Retinal pigment epithelial cell (primary cell): ENCODE results near the gene PTPRH.
"Not testable (repeated sequence)": the region's sequence is repeated elsewhere in the genome, so short reads cannot be mapped to it uniquely, and the experiment has no call there.

ENCODE experiments used
- DNase-seq: peaks from one replicate; pipeline ENCODE4 v3.0.0-alpha.2; 2010; ENCODE audit warnings: low read depth
- H3K4me3 ChIP-seq: 2 replicates; pipeline ENCODE4 v1.5.1; 2011; ENCODE audit warnings: mild to moderate bottlenecking, low read length, control low read depth, moderate library complexity
- CTCF ChIP-seq: conservative IDR thresholded peaks from 2 replicates; pipeline ENCODE4 v1.5.1; 2011; ENCODE audit warnings: low read depth, low read length, control low read depth, inconsistent platforms

Gene PTPRH

DNA sequence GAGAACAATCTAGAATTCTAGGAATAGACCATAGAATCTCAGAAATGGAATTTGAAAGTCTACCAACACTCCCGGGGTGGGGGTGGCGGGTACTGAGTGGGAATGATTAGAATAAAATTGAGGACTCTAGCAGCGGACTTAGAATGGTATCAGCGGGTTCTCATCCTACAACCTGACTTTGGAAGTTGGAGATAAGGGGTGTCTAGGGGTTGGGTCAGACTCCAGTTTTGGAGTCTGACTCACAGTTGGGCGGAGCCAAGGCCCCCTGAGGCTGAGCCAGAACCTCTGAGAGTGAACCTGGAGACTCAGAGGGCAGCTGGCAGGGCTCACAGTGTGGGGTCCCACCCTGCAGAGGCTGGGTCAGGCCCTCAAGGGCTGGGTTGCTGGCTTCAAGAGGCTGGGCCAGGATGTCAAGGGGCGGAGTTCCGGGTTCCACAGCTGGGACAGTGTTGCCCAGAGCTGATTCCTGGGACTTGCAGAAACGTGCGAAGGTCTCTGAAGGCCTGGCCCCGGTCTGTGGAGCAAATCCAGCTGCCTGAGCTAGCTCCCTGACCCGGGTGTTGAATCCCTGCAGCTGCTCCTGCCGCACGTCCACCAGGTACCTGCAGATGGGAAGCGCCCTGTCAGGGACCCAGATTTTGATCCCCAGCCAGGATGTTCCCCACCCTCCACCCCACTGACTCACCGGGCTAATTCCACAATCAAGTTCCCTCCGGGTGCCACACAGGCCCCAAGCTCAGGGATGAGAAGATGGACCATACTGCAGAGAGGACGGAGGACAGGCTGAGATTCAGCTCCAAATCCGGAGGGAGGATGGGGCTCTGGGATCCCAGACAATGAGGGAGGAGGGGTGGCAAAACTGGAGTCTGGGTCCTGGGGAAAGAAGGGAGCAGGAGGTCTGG lies 50.2 kb downstream of the PTPRH start:
- H3K4me3 ChIP-seq: no peak overlapping the region
- no peak for DNase-seq
- TF ChIP-seq CTCF: no peak

GRCh38 chr19:55158423-55158822 lies 50.9 kb downstream of the PTPRH start:
- no peak overlapping the region for H3K4me3 ChIP-seq
- no peak for DNase-seq
- no peak for TF ChIP-seq CTCF

- DNase-seq: no peak
- no peak for TF ChIP-seq CTCF
- peak within 1 kb of the TSS; percentile 33 for H3K4me3 ChIP-seq
These were observed 52.0 kb downstream of the PTPRH start, which contains the start of gene TNNI3 for GRCh38 chr19:55157064-55157908. TSS of gene TNNI3 (minus strand) at chr19:55157732. CDS start at chr19:55157589, 143 bp downstream.

- TF ChIP-seq CTCF: no peak
- DNase-seq: no peak
- H3K4me3 ChIP-seq: peak overlapping the region; percentile 33
These were observed 52.9 kb downstream of the PTPRH start for GRCh38 chr19:55156202-55157063.

GRCh38 chr19:55155784-55156183 lies 53.5 kb downstream of the PTPRH start:
- peak overlapping the region; percentile 33 for H3K4me3 ChIP-seq
- not testable (repeated sequence) for DNase-seq

DNA sequence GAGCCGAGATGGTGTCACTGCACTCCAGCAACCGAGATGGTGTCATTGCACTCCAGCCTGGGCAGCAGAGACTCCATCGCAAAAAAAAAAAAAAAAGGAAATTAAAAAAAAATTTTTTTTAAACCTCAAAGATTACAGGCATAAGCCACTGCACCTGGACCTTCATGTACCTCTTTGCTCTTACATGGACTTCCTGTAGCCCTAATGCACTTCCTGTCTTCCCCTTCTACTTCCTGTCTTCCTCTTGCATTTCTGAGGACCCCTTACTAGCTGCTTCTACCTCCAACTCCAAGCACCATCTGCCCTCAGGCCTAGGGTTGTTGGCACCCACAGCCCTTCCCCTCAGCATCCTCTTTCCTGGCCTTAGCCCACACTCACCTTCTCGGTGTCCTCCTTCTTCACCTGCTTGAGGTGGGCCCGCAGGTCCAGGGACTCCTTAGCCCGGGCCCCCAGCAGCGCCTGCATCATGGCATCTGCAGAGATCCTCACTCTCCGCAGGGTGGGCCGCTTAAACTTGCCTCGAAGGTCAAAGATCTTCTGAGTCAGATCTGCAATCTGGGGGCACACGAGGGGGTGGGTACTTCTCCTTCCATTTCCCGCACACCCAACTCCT lies 55.5 kb downstream of the PTPRH start:
- DNase-seq: no peak
- TF ChIP-seq CTCF: no peak
- no peak overlapping the region for H3K4me3 ChIP-seq
